GM12872 (cell line): ENCODE data around the gene GATD1.

ENCODE experiments used
- CTCF ChIP-seq: IDR thresholded peaks from 3 replicates; pipeline ENCODE4 v1.5.1; 2011; ENCODE audit warnings: low read depth, mild to moderate bottlenecking, low read length, moderate library complexity; ENCODE audit not compliant: insufficient read depth

Gene GATD1

GRCh38 chr11:765025-765801, 12.1 kb downstream of the GATD1 start:
- peak; percentile 76 for TF ChIP-seq CTCF

GRCh38 chr11:764322-765024, 12.8 kb downstream of the GATD1 start:
- no peak for TF ChIP-seq CTCF

- TF ChIP-seq CTCF = no peak
These were observed 13.6 kb downstream of the GATD1 start for GRCh38 chr11:763549-764321.

GRCh38 chr11:763073-763463, 14.2 kb downstream of the GATD1 start:
- no peak for TF ChIP-seq CTCF

GRCh38 chr11:762421-763072, 14.7 kb downstream of the GATD1 start:
- no peak for TF ChIP-seq CTCF

GRCh38 chr11:761526-762108, 15.7 kb downstream of the GATD1 start:
- no peak for TF ChIP-seq CTCF
